Kidney tubule cell (primary cell): ENCODE measurements around the gene PVRIG.
"Not testable (repeated sequence)": the region's sequence is repeated elsewhere in the genome, so short reads cannot be mapped to it uniquely, and the experiment has no call there.

Experiments
- DNase-seq: peaks from one replicate; pipeline ENCODE4 v3.0.0-alpha.2; 2018; ENCODE audit warnings: low spot score

PVRIG gene

GRCh38 chr7:100234660-100235317, 15.0 kb downstream of the PVRIG start:
- not testable (repeated sequence) for DNase-seq

- not testable (repeated sequence) for DNase-seq
Observed at GRCh38 chr7:100239975-100240374, 20.2 kb downstream of the PVRIG start.

- DNase-seq: not testable (repeated sequence)
Observed at GRCh38 chr7:100243385-100243784, 23.6 kb downstream of the PVRIG start.

- DNase-seq: not testable (repeated sequence)
Observed at GRCh38 chr7:100244988-100245605, 25.3 kb downstream of the PVRIG start.

- DNase-seq: not testable (repeated sequence)
Observed at GRCh38 chr7:100246121-100246864, 26.5 kb downstream of the PVRIG start.

GRCh38 chr7:100246865-100247137, 27.1 kb downstream of the PVRIG start:
- DNase-seq: not testable (repeated sequence)

GRCh38 chr7:100247152-100247757, 27.5 kb downstream of the PVRIG start:
- DNase-seq: peak; percentile 77

- DNase-seq: no peak
Observed at GRCh38 chr7:100248483-100248882, 28.7 kb downstream of the PVRIG start.

GRCh38 chr7:100257017-100257416, 37.3 kb downstream of the PVRIG start:
- DNase-seq: no peak

GRCh38 chr7:100259984-100260383, 40.2 kb downstream of the PVRIG start:
- DNase-seq: not testable (repeated sequence)

GRCh38 chr7:100262896-100263295, 43.1 kb downstream of the PVRIG start:
- DNase-seq: not testable (repeated sequence)

GRCh38 chr7:100264223-100264622, 44.5 kb downstream of the PVRIG start:
- DNase-seq: not testable (repeated sequence)

- not testable (repeated sequence) for DNase-seq
Observed at GRCh38 chr7:100264669-100265165, 45.0 kb downstream of the PVRIG start.

- DNase-seq: peak; percentile 11
Observed at GRCh38 chr7:100265851-100266250, 46.1 kb downstream of the PVRIG start.

- DNase-seq: no peak
Observed at GRCh38 chr7:100266576-100267354, 47.0 kb downstream of the PVRIG start.

GRCh38 chr7:100267648-100268047, 47.9 kb downstream of the PVRIG start:
- no peak for DNase-seq

- not testable (repeated sequence) for DNase-seq
Observed at GRCh38 chr7:100268882-100269281, 49.1 kb downstream of the PVRIG start.

- peak; percentile 86 for DNase-seq
Observed at GRCh38 chr7:100269306-100270045, 49.7 kb downstream of the PVRIG start.

- DNase-seq: peak; percentile 59
Observed at GRCh38 chr7:100270046-100270918, 50.5 kb downstream of the PVRIG start.
